Ishikawa (cell line): ENCODE data around the gene TRIM9.

ENCODE experiments used
- CEBPB ChIP-seq: IDR thresholded peaks from 2 replicates; pipeline ENCODE4 v1.6.1; 2012
- CREB1 ChIP-seq: IDR thresholded peaks from 2 replicates; pipeline ENCODE4 v1.6.1; 2012; ENCODE audit warnings: low read depth
- EGR1 ChIP-seq: IDR thresholded peaks from 2 replicates; pipeline ENCODE4 v1.6.1; 2012
- EP300 ChIP-seq: IDR thresholded peaks from 2 replicates; pipeline ENCODE4 v1.6.1; 2012; ENCODE audit warnings: borderline replicate concordance
- FOXM1 ChIP-seq: IDR thresholded peaks from 2 replicates; pipeline ENCODE4 v1.6.1; 2012; ENCODE audit warnings: low read depth, borderline replicate concordance
- NFIC ChIP-seq: IDR thresholded peaks from 2 replicates; pipeline ENCODE4 v1.6.1; 2012
- RAD21 ChIP-seq: IDR thresholded peaks from 2 replicates; pipeline ENCODE4 v1.6.1; 2012; ENCODE audit warnings: low read depth
- TAF1 ChIP-seq: IDR thresholded peaks from 2 replicates; pipeline ENCODE4 v1.6.1; 2012; ENCODE audit warnings: low read depth, mild to moderate bottlenecking
- TCF12 ChIP-seq: IDR thresholded peaks from 2 replicates; pipeline ENCODE4 v1.6.1; 2012; ENCODE audit warnings: low read depth
- TEAD4 ChIP-seq: IDR thresholded peaks from 2 replicates; pipeline ENCODE4 v1.6.1; 2012
- YY1 ChIP-seq: IDR thresholded peaks from 2 replicates; pipeline ENCODE4 v1.6.1; 2012; ENCODE audit warnings: low read depth
- ZBTB7A ChIP-seq: IDR thresholded peaks from 2 replicates; pipeline ENCODE4 v1.6.1; 2012; ENCODE audit warnings: low read depth
- TF ChIP-seq, protein P1 (sequence below): IDR thresholded peaks from 2 replicates; pipeline ENCODE4 v1.6.1; 2012
- TF ChIP-seq, protein P2 (sequence below): IDR thresholded peaks from 2 replicates; pipeline ENCODE4 v1.6.1; 2012; ENCODE audit warnings: low read depth, mild to moderate bottlenecking
- TF ChIP-seq, protein P3 (sequence below): IDR thresholded peaks from 2 replicates; pipeline ENCODE4 v1.6.1; 2012

The TRIM9 gene

DNA sequence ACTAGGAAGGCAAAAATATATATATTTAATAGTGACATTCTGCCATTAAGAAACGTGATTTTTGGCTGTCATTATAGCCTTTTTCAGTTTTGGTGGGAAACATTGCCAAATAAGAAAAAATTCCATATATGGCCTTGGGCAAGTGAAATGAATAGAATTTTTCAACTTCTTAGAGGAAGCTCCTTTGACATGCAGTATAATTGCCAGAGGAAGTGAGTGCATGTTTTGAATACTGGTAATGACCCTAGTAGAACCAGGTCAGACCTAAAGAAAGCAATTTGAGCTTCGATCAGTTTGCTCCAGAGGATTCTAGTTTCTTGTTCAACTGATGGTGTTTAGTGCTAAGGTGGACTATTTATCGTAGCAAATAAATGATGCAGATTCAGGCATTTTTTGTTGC is 26.2 kb upstream of the TRIM9 start:
- TF ChIP-seq EP300 (no peak), CEBPB (no peak), ZBTB7A (no peak), EGR1 (no peak), RAD21 (no peak), TEAD4 (no peak), TAF1 (no peak), CREB1 (no peak), FOXM1 (no peak), YY1 (no peak), TCF12 (no peak), NFIC (no peak)
- TF ChIP-seq, protein P1, sequence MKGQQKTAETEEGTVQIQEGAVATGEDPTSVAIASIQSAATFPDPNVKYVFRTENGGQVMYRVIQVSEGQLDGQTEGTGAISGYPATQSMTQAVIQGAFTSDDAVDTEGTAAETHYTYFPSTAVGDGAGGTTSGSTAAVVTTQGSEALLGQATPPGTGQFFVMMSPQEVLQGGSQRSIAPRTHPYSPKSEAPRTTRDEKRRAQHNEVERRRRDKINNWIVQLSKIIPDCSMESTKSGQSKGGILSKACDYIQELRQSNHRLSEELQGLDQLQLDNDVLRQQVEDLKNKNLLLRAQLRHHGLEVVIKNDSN = no peak
- TF ChIP-seq, protein P2, sequence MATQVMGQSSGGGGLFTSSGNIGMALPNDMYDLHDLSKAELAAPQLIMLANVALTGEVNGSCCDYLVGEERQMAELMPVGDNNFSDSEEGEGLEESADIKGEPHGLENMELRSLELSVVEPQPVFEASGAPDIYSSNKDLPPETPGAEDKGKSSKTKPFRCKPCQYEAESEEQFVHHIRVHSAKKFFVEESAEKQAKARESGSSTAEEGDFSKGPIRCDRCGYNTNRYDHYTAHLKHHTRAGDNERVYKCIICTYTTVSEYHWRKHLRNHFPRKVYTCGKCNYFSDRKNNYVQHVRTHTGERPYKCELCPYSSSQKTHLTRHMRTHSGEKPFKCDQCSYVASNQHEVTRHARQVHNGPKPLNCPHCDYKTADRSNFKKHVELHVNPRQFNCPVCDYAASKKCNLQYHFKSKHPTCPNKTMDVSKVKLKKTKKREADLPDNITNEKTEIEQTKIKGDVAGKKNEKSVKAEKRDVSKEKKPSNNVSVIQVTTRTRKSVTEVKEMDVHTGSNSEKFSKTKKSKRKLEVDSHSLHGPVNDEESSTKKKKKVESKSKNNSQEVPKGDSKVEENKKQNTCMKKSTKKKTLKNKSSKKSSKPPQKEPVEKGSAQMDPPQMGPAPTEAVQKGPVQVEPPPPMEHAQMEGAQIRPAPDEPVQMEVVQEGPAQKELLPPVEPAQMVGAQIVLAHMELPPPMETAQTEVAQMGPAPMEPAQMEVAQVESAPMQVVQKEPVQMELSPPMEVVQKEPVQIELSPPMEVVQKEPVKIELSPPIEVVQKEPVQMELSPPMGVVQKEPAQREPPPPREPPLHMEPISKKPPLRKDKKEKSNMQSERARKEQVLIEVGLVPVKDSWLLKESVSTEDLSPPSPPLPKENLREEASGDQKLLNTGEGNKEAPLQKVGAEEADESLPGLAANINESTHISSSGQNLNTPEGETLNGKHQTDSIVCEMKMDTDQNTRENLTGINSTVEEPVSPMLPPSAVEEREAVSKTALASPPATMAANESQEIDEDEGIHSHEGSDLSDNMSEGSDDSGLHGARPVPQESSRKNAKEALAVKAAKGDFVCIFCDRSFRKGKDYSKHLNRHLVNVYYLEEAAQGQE = no peak
- TF ChIP-seq, protein P3, sequence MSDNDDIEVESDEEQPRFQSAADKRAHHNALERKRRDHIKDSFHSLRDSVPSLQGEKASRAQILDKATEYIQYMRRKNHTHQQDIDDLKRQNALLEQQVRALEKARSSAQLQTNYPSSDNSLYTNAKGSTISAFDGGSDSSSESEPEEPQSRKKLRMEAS = no peak

DNA sequence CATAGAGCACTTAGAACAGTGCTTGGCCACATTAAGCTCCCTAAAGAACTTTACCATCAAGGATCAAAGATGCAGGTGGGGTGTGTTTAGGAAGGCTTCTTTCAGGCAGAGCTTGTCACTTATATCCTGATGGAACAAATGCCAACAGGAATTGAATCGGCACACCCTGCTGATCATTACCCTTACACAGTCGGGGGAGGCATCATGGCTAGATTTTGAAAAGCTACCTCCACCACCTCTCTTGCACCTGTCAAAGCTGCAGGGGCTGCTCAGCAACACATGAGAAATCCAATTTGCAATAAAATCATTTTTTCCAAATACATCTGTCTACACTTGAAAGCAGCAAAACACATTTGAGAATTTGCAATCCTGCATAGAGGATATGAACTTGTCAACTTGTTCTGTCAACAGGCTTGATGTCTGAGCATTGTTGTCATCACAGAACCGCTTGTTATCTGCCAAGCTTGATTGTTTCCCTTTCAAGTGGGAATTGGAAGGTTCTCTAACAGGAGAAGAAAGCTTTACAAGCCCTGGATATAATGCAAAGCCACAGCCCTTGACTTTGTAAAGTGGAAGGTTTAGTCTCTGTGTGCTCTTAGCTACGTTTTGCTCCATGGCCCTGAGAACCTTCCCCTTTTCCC is 24.6 kb upstream of the TRIM9 start:
- TF ChIP-seq NFIC (no peak), FOXM1 (no peak), TCF12 (no peak), TAF1 (no peak), TEAD4 (no peak), EP300 (no peak), YY1 (no peak), ZBTB7A (no peak), RAD21 (no peak), EGR1 (no peak), CEBPB (no peak), CREB1 (no peak)
- TF ChIP-seq, protein P2 = no peak
- TF ChIP-seq, protein P3 = no peak
- TF ChIP-seq, protein P1 = no peak

DNA sequence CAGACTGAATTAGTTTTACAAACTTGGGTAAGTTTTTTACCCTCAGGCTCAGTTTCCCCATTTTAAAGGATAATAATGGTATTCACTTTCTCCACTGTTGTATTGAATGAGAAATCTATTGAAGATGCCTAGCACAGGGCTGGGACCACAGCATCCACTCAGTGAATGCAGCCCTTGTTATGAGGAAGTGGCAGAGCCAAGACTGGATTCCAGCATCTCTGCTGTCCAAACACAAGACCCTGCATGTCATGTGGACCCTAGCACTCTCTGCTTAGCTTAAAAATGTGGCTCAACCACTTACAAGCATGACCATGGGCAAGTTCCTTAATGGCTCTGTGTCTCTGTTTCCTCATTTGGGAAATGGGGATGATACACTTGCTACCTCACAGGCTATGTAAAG is 24.1 kb upstream of the TRIM9 start:
- TF ChIP-seq, protein P3 = no peak
- TF ChIP-seq NFIC (no peak), TCF12 (no peak), CEBPB (no peak), RAD21 (no peak)

DNA sequence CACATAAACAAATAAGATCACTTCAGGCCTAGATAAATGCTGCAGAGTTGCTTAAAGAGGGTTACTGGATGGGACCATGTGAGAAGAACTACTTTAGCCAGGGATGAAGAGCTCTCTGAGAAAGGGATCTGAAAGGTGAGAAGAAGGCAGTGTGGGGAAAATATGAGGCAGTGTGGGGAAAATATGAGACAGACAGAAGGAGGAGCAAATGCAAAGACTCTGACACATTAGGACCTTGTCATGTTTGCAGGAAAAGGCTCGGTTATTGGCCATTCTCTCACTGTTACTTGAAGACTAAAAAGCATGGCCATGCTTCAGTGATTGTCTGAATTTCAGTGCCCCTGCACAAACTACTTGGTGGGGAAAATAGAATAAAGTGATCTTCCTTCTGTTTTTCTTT is 22.7 kb upstream of the TRIM9 start:
- TF ChIP-seq CREB1 = no peak
- TF ChIP-seq, protein P3 = no peak
- no peak for TF ChIP-seq EP300
- TF ChIP-seq, protein P1 = no peak
- no peak for TF ChIP-seq EGR1
- no peak for TF ChIP-seq FOXM1
- no peak for TF ChIP-seq CEBPB
- TF ChIP-seq TAF1 = no peak
- TF ChIP-seq NFIC = no peak
- no peak for TF ChIP-seq TEAD4
- TF ChIP-seq YY1 = no peak
- TF ChIP-seq, protein P2 = no peak
- TF ChIP-seq TCF12 = no peak
- TF ChIP-seq ZBTB7A = no peak
